Choroid plexus epithelial cell (primary cell): ENCODE measurements around the gene SGK2.

Experiments used
- DNase-seq: peaks from one replicate; pipeline ENCODE4 v3.0.0-alpha.2; 2010; ENCODE audit warnings: low read depth
- H3K4me3 ChIP-seq: 2 replicates; pipeline ENCODE4 v1.5.1; 2011; ENCODE audit warnings: low read depth, mild to moderate bottlenecking, control low read depth, low read length, moderate library complexity
- TF ChIP-seq, protein P1 (sequence below): conservative IDR thresholded peaks from 2 replicates; pipeline ENCODE4 v1.5.1; 2011; ENCODE audit warnings: low read depth, mild to moderate bottlenecking, control low read depth, inconsistent platforms, low read length, moderate library complexity

The SGK2 gene

DNA sequence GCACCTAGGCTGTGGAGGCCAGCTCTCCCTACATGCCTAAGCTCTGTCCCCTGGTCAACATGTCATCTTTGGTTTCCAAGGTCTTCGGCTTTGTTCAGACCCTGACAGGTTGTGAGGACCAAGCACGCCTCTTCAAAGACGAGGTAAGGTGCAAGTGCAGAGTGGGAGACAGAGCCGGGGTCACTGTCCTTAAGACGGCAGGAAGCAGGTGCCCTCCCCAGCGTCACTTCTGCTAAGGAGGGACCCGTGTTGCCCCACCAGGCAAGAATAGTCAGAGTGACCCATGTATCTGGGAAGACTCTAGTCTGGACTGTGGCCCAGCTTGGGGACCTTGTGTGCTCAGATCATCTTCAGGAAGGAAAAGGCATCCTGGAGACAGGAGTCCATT lies 18.2 kb upstream of the SGK2 start:
- TF ChIP-seq, protein P1, sequence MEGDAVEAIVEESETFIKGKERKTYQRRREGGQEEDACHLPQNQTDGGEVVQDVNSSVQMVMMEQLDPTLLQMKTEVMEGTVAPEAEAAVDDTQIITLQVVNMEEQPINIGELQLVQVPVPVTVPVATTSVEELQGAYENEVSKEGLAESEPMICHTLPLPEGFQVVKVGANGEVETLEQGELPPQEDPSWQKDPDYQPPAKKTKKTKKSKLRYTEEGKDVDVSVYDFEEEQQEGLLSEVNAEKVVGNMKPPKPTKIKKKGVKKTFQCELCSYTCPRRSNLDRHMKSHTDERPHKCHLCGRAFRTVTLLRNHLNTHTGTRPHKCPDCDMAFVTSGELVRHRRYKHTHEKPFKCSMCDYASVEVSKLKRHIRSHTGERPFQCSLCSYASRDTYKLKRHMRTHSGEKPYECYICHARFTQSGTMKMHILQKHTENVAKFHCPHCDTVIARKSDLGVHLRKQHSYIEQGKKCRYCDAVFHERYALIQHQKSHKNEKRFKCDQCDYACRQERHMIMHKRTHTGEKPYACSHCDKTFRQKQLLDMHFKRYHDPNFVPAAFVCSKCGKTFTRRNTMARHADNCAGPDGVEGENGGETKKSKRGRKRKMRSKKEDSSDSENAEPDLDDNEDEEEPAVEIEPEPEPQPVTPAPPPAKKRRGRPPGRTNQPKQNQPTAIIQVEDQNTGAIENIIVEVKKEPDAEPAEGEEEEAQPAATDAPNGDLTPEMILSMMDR = no peak
- H3K4me3 ChIP-seq = no peak overlapping the region
- DNase-seq = no peak

DNA sequence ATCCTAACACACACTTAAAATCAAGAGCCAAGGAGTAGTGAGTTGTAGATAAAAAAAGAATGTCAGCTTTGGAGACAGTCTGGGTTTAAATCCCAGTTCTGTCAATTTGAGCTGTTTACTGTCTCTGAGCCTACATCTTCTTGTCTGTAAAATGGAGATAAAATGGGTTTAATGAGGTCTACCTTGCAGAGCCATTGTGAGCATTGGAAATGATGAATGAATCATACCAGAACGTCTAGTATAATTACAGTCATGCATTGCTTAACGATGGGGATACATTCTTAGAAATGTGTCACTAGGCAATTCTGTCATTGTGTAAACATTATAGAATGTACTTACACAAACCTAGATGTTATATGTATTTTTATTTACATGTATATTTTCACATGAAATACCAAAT lies 17.6 kb upstream of the SGK2 start:
- DNase-seq = no peak
- TF ChIP-seq, protein P1 = no peak

DNA sequence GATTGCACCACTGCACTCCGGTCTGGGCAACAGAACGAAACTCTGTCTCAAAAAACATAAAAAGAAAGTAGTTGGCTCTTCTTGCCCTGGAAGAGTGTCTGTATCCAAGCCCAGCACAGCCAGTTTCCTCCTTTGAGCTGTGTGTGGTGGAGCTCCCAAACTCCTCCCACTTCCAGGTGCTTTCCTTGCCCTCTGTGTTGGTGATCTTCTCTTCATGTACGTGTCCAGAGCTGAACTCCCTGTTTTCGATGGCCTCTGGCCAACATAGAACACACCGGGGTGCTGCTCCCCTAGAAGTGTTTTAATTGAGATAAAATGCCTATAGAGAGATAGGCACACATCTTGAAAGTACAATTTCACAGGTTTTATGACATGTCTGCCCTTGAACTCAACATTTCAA lies 16.7 kb upstream of the SGK2 start:
- TF ChIP-seq, protein P1 = no peak
- H3K4me3 ChIP-seq = no peak overlapping the region
- DNase-seq = no peak

More for the DNA sequence above, 17.6 kb upstream of the SGK2 start:
- no peak overlapping the region for H3K4me3 ChIP-seq

DNA sequence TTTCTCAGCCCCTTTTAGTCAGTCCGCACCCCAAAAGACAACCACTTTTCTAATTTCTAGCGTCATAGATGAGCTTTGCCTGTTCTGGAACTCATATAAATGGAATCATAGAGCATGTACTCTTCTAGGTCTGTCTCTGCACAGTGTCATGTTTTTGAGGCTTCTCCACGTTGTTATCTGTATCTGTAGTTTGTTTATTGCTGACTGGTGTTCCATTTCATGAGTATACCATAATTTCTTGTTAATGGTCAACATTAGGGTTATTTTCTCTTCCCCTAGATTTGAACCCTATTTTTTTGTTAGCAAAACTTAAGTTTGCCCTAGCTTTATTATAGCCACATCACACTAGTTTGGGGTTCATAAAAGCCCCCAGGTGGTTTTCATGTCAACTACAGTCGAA lies 16.2 kb upstream of the SGK2 start:
- no peak overlapping the region for H3K4me3 ChIP-seq
- no peak for DNase-seq
- TF ChIP-seq, protein P1 = no peak

DNA sequence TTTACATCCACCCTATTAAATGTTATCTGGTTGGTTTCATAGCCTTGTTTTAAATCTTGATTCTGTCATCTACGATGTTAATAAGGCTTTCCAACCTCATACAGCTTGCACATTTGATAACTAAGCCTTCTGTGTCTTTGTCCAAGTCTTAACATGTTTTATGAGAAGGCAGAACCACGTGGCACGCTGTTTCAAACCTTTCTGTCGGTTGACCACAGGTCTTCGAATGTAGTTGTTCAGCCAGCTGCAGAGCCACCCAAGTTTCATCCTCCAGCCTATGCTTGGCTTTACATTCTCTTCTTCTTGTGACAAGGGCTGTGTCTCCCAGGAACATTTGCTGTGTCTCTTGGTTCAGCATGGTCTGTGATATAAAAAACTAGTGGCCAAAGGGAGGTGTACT lies 15.7 kb upstream of the SGK2 start:
- H3K4me3 ChIP-seq = no peak overlapping the region
- DNase-seq = no peak
- TF ChIP-seq, protein P1 = no peak

DNA sequence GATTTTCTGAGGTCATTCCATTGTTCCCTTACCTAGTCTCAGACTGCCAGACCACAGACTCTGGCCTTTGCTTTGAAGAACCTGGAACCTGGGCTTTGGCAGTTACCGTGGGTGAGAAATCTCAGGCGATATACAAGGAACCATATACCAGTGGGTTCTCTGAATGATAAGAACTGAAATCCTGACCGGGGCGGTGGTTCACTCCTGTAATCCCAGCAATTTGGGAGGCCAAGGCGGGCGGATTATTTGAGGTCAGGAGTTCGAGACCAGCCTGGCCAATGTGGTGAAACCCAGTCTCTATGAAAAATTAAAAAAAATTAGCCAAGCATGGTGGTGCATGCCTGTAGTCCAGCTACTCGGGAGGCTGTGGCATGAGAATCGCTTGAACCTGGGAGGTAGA lies 14.3 kb upstream of the SGK2 start:
- TF ChIP-seq, protein P1 = no peak
- H3K4me3 ChIP-seq = no peak overlapping the region
- DNase-seq = no peak

DNA sequence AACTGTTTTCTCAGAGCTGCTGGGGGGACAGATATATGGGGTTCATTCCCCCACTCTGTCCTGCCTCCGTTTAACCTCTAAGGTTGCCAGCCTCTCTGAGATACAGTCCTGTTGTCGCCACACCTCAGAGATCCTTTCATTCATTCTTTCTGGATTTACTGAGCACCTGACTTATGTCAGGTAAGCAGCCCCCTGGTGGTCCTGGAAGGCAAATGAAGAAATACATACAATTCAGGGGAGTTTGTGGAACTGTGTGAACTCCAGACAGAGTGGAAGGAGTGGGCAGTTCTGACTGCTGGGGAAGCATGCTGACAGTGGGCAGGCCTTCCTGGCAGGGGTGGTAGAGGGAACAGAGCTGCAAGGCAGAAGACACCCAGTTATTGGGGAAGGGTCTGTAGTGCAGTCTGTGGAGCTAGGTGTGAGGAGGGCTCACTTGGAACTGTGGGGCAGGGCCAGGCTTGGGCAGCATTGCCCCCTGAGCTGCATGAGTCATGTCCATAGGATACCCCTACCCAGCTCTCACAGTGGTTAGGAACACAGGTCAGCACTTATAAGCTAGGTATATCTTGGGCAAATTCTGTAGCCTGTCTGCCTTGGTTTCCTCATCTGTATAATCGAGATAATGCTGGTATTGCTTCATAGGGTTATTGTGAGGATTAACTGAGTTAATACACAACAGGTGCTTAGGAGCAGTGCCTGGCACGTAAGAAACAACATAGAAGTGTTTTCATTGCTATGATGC lies 12.8 kb upstream of the SGK2 start:
- DNase-seq = no peak
- TF ChIP-seq, protein P1 = no peak
- no peak overlapping the region for H3K4me3 ChIP-seq
